Neural progenitor cell (in vitro differentiated cells): Measurements from ENCODE around the gene GFAP. TPM values are rescaled to one million over a fixed set of nuclear protein-coding genes. Genes with fewer than 3 reads are reported as not detected.

Source experiments
- DNase-seq: peaks from one replicate; pipeline ENCODE4 v3.0.0-alpha.2; 2016; ENCODE audit warnings: low spot score
- H2AFZ ChIP-seq: fragments of 200-600 bp; sonication (generic); replicated peaks from 2 replicates; pipeline ENCODE4 v1.6.1; 2016; ENCODE audit warnings: antibody characterized with exemption
- H3F3A ChIP-seq: fragments of 200-600 bp; sonication (generic); 2 replicates; pipeline ENCODE4 v1.6.1; 2016; ENCODE audit warnings: antibody characterized with exemption, low read depth
- H3K27ac ChIP-seq: fragments of 200-600 bp; sonication (generic); 2 replicates; pipeline ENCODE4 v1.5.1; 2016; ENCODE audit warnings: mild to moderate bottlenecking
- H3K27me3 ChIP-seq: fragments of 200-600 bp; sonication (generic); 2 replicates; pipeline ENCODE4 v1.6.1; 2016; ENCODE audit warnings: mild to moderate bottlenecking, moderate library complexity
- H3K36me3 ChIP-seq: fragments of 200-600 bp; sonication (generic); 2 replicates; pipeline ENCODE4 v1.5.1; 2016
- H3K4me1 ChIP-seq: fragments of 200-600 bp; sonication (generic); 2 replicates; pipeline ENCODE4 v1.6.1; 2016; ENCODE audit warnings: mixed run types
- H3K4me2 ChIP-seq: fragments of 200-600 bp; sonication (generic); 2 replicates; pipeline ENCODE4 v1.6.1; 2016
- H3K4me3 ChIP-seq: fragments of 200-600 bp; sonication (generic); 2 replicates; pipeline ENCODE4 v1.5.1; 2016
- H3K79me2 ChIP-seq: fragments of 200-600 bp; sonication (generic); 2 replicates; pipeline ENCODE4 v1.6.1; 2016; ENCODE audit warnings: low read depth
- H3K9ac ChIP-seq: fragments of 200-600 bp; sonication (generic); 2 replicates; pipeline ENCODE4 v1.6.1; 2016
- H3K9me3 ChIP-seq: fragments of 200-600 bp; sonication (generic); 2 replicates; pipeline ENCODE4 v1.5.1; 2016; ENCODE audit warnings: low read depth
- H4K20me1 ChIP-seq: fragments of 200-600 bp; sonication (generic); 2 replicates; pipeline ENCODE4 v1.6.1; 2016; ENCODE audit warnings: low read depth
- H3K27ac Mint-ChIP-seq: 3 replicates; pipeline ENCODE4 v1.8.0; 2021; ENCODE audit warnings: mixed read lengths
- H3K27me3 Mint-ChIP-seq: 2 replicates; pipeline ENCODE4 v1.8.0; 2022; ENCODE audit warnings: low read depth, mild to moderate bottlenecking, inconsistent platforms, moderate library complexity, mixed read lengths; ENCODE audit not compliant: insufficient read depth
- H3K36me3 Mint-ChIP-seq: 3 replicates; pipeline ENCODE4 v1.8.0; 2021; ENCODE audit warnings: mixed read lengths
- H3K4me1 Mint-ChIP-seq: 3 replicates; pipeline ENCODE4 v1.8.0; 2021; ENCODE audit warnings: mixed read lengths
- H3K4me3 Mint-ChIP-seq: 3 replicates; pipeline ENCODE4 v1.8.0; 2021; ENCODE audit warnings: mild to moderate bottlenecking, moderate library complexity, mixed read lengths
- H3K9me3 Mint-ChIP-seq: 3 replicates; pipeline ENCODE4 v1.8.0; 2020; ENCODE audit warnings: mixed read lengths
- CTCF ChIP-seq: fragments of 200-600 bp; sonication (generic); IDR thresholded peaks from 2 replicates; pipeline ENCODE4 v1.5.1; 2017; ENCODE audit warnings: antibody characterized with exemption, mild to moderate bottlenecking
- EZH2 ChIP-seq: fragments of 200-600 bp; sonication (generic); IDR thresholded peaks from 2 replicates; pipeline ENCODE4 v1.6.1; 2017; ENCODE audit warnings: antibody characterized with exemption, mild to moderate bottlenecking, moderate library complexity
- EZH2phosphoT487 ChIP-seq: fragments of 200-600 bp; sonication (generic); IDR thresholded peaks from 2 replicates; pipeline ENCODE4 v1.6.1; 2017; ENCODE audit warnings: antibody characterized with exemption
- total RNA-seq: library from RNA; depleted of rRNA; stranded (reverse); fragments of >200 nt; gene quantifications from 2 replicates; pipeline ENCODE4 v1.2.3, GENCODE V29; 2015; ENCODE audit warnings: low replicate concordance

The GFAP gene
- total RNA-seq, 1 donor from 2014 or later: 0.45 TPM

GRCh38 chr17:44906010-44906646 lies 9.2 kb downstream of the GFAP start:
- H3K4me2 ChIP-seq: no peak overlapping the region
- no peak overlapping the region for H2AFZ ChIP-seq
- H3K36me3 ChIP-seq: no peaks in the 10 kb centered on the region
- H3K79me2 ChIP-seq: no peaks in the 10 kb centered on the region
- Mint-ChIP-seq H3K27me3 (peaks cover 8% of the 10 kb centered on the region), H3K4me1 (peaks cover 25% of the 10 kb centered on the region), H3K27ac (peak overlapping the region; percentile 62), H3K4me3 (no peak overlapping the region), H3K36me3 (no peaks in the 10 kb centered on the region), H3K9me3 (no peaks in the 10 kb centered on the region)
- H4K20me1 ChIP-seq: no peaks in the 10 kb centered on the region
- H3K27ac ChIP-seq: no peak overlapping the region
- H3K9me3 ChIP-seq: no peaks in the 10 kb centered on the region
- H3K27me3 ChIP-seq: peaks cover 6% of the 10 kb centered on the region
- TF ChIP-seq EZH2phosphoT487 (no peak), EZH2 (no peak), CTCF (no peak)
- no peak overlapping the region for H3K4me3 ChIP-seq
- H3F3A ChIP-seq: no peaks in the 10 kb centered on the region
- no peak overlapping the region for H3K9ac ChIP-seq
- no peaks in the 10 kb centered on the region for H3K4me1 ChIP-seq
- no peak for DNase-seq

- no peak overlapping the region for H3K4me3 Mint-ChIP-seq
- peaks cover 22% of the 10 kb centered on the region for H3K4me1 Mint-ChIP-seq
These were observed 10.0 kb downstream of the GFAP start for GRCh38 chr17:44905006-44906000.

More at GRCh38 chr17:44905006-44906000, 10.0 kb downstream of the GFAP start:
- Histone ChIP-seq H3F3A (no peaks in the 10 kb centered on the region), H3K9me3 (no peaks in the 10 kb centered on the region), H3K9ac (no peak overlapping the region), H3K79me2 (no peaks in the 10 kb centered on the region), H3K4me3 (no peak overlapping the region), H3K27ac (no peak overlapping the region), H4K20me1 (no peaks in the 10 kb centered on the region), H2AFZ (no peak overlapping the region), H3K4me1 (no peaks in the 10 kb centered on the region), H3K27me3 (no peaks in the 10 kb centered on the region), H3K4me2 (no peak overlapping the region), H3K36me3 (no peaks in the 10 kb centered on the region)
- Mint-ChIP-seq H3K27me3 (peaks cover 4% of the 10 kb centered on the region), H3K36me3 (no peaks in the 10 kb centered on the region), H3K27ac (peak overlapping the region; percentile 62), H3K9me3 (no peaks in the 10 kb centered on the region)
- DNase-seq: no peak
- TF ChIP-seq EZH2: no peak
- no peak for TF ChIP-seq EZH2phosphoT487
- TF ChIP-seq CTCF: no peak
